GM18867 (cell line): ENCODE data around the gene YES1.
A peak's percentile ranks its signal among the peaks of the same experiment; 100 is the strongest.
"Not testable (repeated sequence)": the region's sequence is repeated elsewhere in the genome, so short reads cannot be mapped to it uniquely, and the experiment has no call there.

ENCODE experiments used
- ATAC-seq: cut with Tn5 transposase; IDR thresholded peaks from one replicate; pipeline ENCODE4 v1.9.1; 2021; ENCODE audit warnings: mild to moderate bottlenecking, moderate library complexity; ENCODE audit not compliant: unreplicated experiment

The YES1 gene

GRCh38 chr18:686339-687111 lies 125.5 kb downstream of the YES1 start:
- no peak for ATAC-seq

- ATAC-seq = no peak
Measured at GRCh38 chr18:685438-685837, 126.6 kb downstream of the YES1 start.

GRCh38 chr18:683531-683930 lies 128.5 kb downstream of the YES1 start:
- ATAC-seq = no peak

GRCh38 chr18:682833-683232 lies 129.2 kb downstream of the YES1 start:
- no peak for ATAC-seq

- ATAC-seq = not testable (repeated sequence)
Measured at GRCh38 chr18:682416-682815, 129.6 kb downstream of the YES1 start.

- ATAC-seq = no peak
Measured at GRCh38 chr18:681985-682384, 130.1 kb downstream of the YES1 start.

GRCh38 chr18:680392-680791 lies 131.7 kb downstream of the YES1 start:
- ATAC-seq = no peak

GRCh38 chr18:679516-679915 lies 132.5 kb downstream of the YES1 start:
- no peak for ATAC-seq

- ATAC-seq = no peak
Measured at GRCh38 chr18:678482-679182, 133.4 kb downstream of the YES1 start.

- no peak for ATAC-seq
Measured at GRCh38 chr18:677951-678381, 134.1 kb downstream of the YES1 start.

- peak; percentile 58 for ATAC-seq
Measured at GRCh38 chr18:677145-677544, 134.9 kb downstream of the YES1 start.

GRCh38 chr18:676736-677135 lies 135.3 kb downstream of the YES1 start:
- ATAC-seq = no peak

- ATAC-seq = no peak
Measured at GRCh38 chr18:676069-676468, 136.0 kb downstream of the YES1 start.

- ATAC-seq = no peak
Measured at GRCh38 chr18:675307-675706, 136.7 kb downstream of the YES1 start.

- ATAC-seq = no peak
Measured at GRCh38 chr18:673769-674168, 138.3 kb downstream of the YES1 start.

GRCh38 chr18:673317-673716 lies 138.7 kb downstream of the YES1 start:
- ATAC-seq = no peak
